GM23338 (cell line): ENCODE data around the gene KCNQ5. TPM values are rescaled to one million over a fixed set of nuclear protein-coding genes. Genes with fewer than 3 reads are reported as not detected.

Source experiments
- ATAC-seq: fragments of 200-7000 bp; cut with Tn5 transposase; 3 replicates; pipeline ENCODE4 v1.9.1; 2020
- DNase-seq: peaks from one replicate; pipeline ENCODE4 v3.0.0-alpha.2; 2015; ENCODE audit warnings: low spot score
- H2AFZ ChIP-seq: fragments of 200-600 bp; sonication (generic); 2 replicates; pipeline ENCODE4 v1.8.0; 2016; ENCODE audit warnings: antibody characterized with exemption, mild to moderate bottlenecking, moderate library complexity
- H3F3A ChIP-seq: fragments of 200-600 bp; sonication (generic); replicated peaks from 2 replicates; pipeline ENCODE4 v1.8.0; 2017; ENCODE audit warnings: antibody characterized with exemption, mixed run types, low read depth
- H3K27ac ChIP-seq: fragments of 200-600 bp; sonication (generic); 2 replicates; pipeline ENCODE4 v1.6.1; 2016; ENCODE audit warnings: low read depth
- H3K27me3 ChIP-seq: fragments of 200-600 bp; sonication (generic); 2 replicates; pipeline ENCODE4 v1.8.0; 2016; ENCODE audit warnings: mild to moderate bottlenecking, mixed run types, moderate library complexity; ENCODE audit not compliant: insufficient read depth
- H3K36me3 ChIP-seq: fragments of 200-600 bp; sonication (generic); 2 replicates; pipeline ENCODE4 v1.8.0; 2016; ENCODE audit warnings: mild to moderate bottlenecking; ENCODE audit not compliant: insufficient read depth
- H3K4me1 ChIP-seq: fragments of 200-600 bp; sonication (generic); 2 replicates; pipeline ENCODE4 v1.8.0; 2016; ENCODE audit warnings: mild to moderate bottlenecking, moderate library complexity; ENCODE audit not compliant: insufficient read depth
- H3K4me2 ChIP-seq: fragments of 200-600 bp; sonication (generic); 2 replicates; pipeline ENCODE4 v1.7.1; 2017; ENCODE audit warnings: mixed run types
- H3K4me3 ChIP-seq: fragments of 200-600 bp; sonication (generic); 2 replicates; pipeline ENCODE4 v1.6.1; 2016; ENCODE audit warnings: mixed run types
- H3K79me2 ChIP-seq: fragments of 200-600 bp; sonication (generic); replicated peaks from 2 replicates; pipeline ENCODE4 v1.8.0; 2017; ENCODE audit warnings: mild to moderate bottlenecking; ENCODE audit not compliant: insufficient read depth
- H3K9me2 ChIP-seq: fragments of 200-600 bp; sonication (generic); 2 replicates; pipeline ENCODE4 v1.8.0; 2017; ENCODE audit not compliant: insufficient read depth
- H4K20me1 ChIP-seq: fragments of 200-600 bp; sonication (generic); replicated peaks from 2 replicates; pipeline ENCODE4 v1.8.0; 2017; ENCODE audit warnings: mild to moderate bottlenecking; ENCODE audit not compliant: insufficient read depth
- H3K27ac Mint-ChIP-seq: 2 replicates; pipeline ENCODE4 v1.8.0; 2020; ENCODE audit warnings: inconsistent platforms, mild to moderate bottlenecking, moderate library complexity, mixed read lengths
- H3K27me3 Mint-ChIP-seq: 3 replicates; pipeline ENCODE4 v1.8.0; 2022; ENCODE audit warnings: low read depth, mild to moderate bottlenecking, moderate library complexity, mixed read lengths, inconsistent platforms; ENCODE audit not compliant: insufficient read depth, poor library complexity
- H3K36me3 Mint-ChIP-seq: 3 replicates; pipeline ENCODE4 v1.8.0; 2021; ENCODE audit warnings: low read depth, mild to moderate bottlenecking, inconsistent platforms, moderate library complexity, mixed read lengths
- H3K4me1 Mint-ChIP-seq: 3 replicates; pipeline ENCODE4 v1.8.0; 2020; ENCODE audit warnings: mild to moderate bottlenecking, inconsistent platforms, mixed read lengths
- H3K4me3 Mint-ChIP-seq: 3 replicates; pipeline ENCODE4 v1.8.0; 2021; ENCODE audit warnings: moderate library complexity, mild to moderate bottlenecking, inconsistent platforms, mixed read lengths
- H3K9me3 Mint-ChIP-seq: 3 replicates; pipeline ENCODE4 v1.8.0; 2020; ENCODE audit warnings: moderate library complexity, mild to moderate bottlenecking, inconsistent platforms, mixed read lengths
- CREB1 ChIP-seq: fragments of 250-450 bp; sonication (Bioruptor Pico); IDR thresholded peaks from 2 replicates; pipeline ENCODE4 v1.5.0; 2020; ENCODE audit warnings: low read depth, mild to moderate bottlenecking, moderate library complexity
- EZH2 ChIP-seq: fragments of 200-600 bp; sonication (generic); IDR thresholded peaks from one replicate; pipeline ENCODE4 v1.8.0; 2017; ENCODE audit warnings: antibody characterized with exemption, mild to moderate bottlenecking, low read depth; ENCODE audit not compliant: unreplicated experiment
- EZH2phosphoT487 ChIP-seq: fragments of 200-600 bp; sonication (generic); IDR thresholded peaks from one replicate; pipeline ENCODE4 v1.8.1; 2018; ENCODE audit warnings: antibody characterized with exemption; ENCODE audit not compliant: unreplicated experiment
- JUNB ChIP-seq: IDR thresholded peaks from one replicate; pipeline ENCODE4 v1.6.1; 2016; ENCODE audit warnings: antibody characterized with exemption; ENCODE audit not compliant: unreplicated experiment
- NANOG ChIP-seq: IDR thresholded peaks from 2 replicates; pipeline ENCODE4 v1.6.1; 2016; ENCODE audit warnings: antibody characterized with exemption, borderline replicate concordance
- POLR2AphosphoS5 ChIP-seq: IDR thresholded peaks from 2 replicates; pipeline ENCODE4 v1.6.1; 2016; ENCODE audit warnings: antibody characterized with exemption, low read depth
- STAT1 ChIP-seq: IDR thresholded peaks from one replicate; pipeline ENCODE4 v1.6.1; 2016; ENCODE audit warnings: antibody characterized with exemption; ENCODE audit not compliant: unreplicated experiment
- ZNF114 ChIP-seq: fragments of 250-450 bp; sonication (Bioruptor Pico); IDR thresholded peaks from 2 replicates; pipeline ENCODE4 v1.5.0; 2020; ENCODE audit warnings: mild to moderate bottlenecking, moderate library complexity
- ZNF331 ChIP-seq: fragments of 250-450 bp; sonication (Bioruptor Pico); IDR thresholded peaks from 2 replicates; pipeline ENCODE4 v1.5.0; 2020; ENCODE audit warnings: low read depth, mild to moderate bottlenecking, moderate library complexity
- polyA plus RNA-seq: library from polyadenylated mRNA; unstranded; fragments of >200 nt; fragmentation: Nextera tagmentation; extraction: Ambion mirVana; gene quantifications from 2 replicates; pipeline ENCODE4 v1.2.1, GENCODE V29; 2016
- total RNA-seq: library from RNA; depleted of rRNA; stranded (reverse); fragments of >200 nt; shearing (Covaris generic); gene quantifications from 2 replicates; pipeline ENCODE4 v1.2.3, GENCODE V29; 2014
- TF ChIP-seq, protein P1 (sequence below): fragments of 250-450 bp; sonication (Bioruptor Pico); IDR thresholded peaks from 2 replicates; pipeline ENCODE4 v1.5.0; 2020; ENCODE audit warnings: mild to moderate bottlenecking, moderate library complexity
- TF ChIP-seq, protein P2 (sequence below): IDR thresholded peaks from one replicate; pipeline ENCODE4 v1.6.1; 2018; ENCODE audit warnings: antibody characterized with exemption; ENCODE audit not compliant: unreplicated experiment
- TF ChIP-seq, protein P3 (sequence below): IDR thresholded peaks from 2 replicates; pipeline ENCODE4 v1.6.1; 2016; ENCODE audit warnings: antibody characterized with exemption
- TF ChIP-seq, protein P4 (sequence below), 2 experiments: fragments of 200-600 bp in 1 of 2; sonication (generic) in 1 of 2; conservative IDR thresholded peaks; 2 replicates each; pipeline versions ENCODE4 v1.5.1 to v1.6.1; 2016 to 2017; ENCODE audit warnings: antibody characterized with exemption in 2 of 2, low read depth in 2 of 2, mild to moderate bottlenecking in 2 of 2, moderate library complexity in 1 of 2

The KCNQ5 gene
- total and polyA plus RNA-seq, 2 experiments from 2014 or later, result 0.68 to 0.87 TPM

DNA sequence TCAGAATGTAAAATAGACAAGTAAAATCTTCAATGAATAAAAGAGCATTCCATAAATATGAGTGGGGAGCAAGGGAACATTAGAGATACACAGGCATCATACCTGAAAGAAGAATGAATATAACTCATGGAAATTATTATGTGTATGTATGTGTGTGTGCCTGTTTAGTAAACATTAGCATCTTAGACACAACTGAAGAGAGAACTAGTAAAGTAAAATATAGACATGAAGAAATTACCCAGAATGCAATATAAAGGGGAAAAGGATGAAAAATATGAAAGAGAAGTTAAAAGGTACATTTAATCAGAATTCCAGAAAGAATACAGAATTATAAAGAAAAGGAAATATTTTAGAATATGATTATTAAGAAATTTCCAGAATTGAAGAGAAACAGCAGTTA, 264.3 kb downstream of the KCNQ5 start:
- no peaks in the 10 kb centered on the region for H3K4me1 Mint-ChIP-seq
- H3K4me2 ChIP-seq, result no peak overlapping the region
- ATAC-seq, result no peak
- H3K36me3 Mint-ChIP-seq, result no peaks in the 10 kb centered on the region
- H3K27ac ChIP-seq, result no peak overlapping the region
- H3K4me3 Mint-ChIP-seq, result no peak overlapping the region
- H4K20me1 ChIP-seq, result no peaks in the 10 kb centered on the region
- DNase-seq, result no peak
- no peaks in the 10 kb centered on the region for H3K36me3 ChIP-seq
- H3K4me3 ChIP-seq, result no peak overlapping the region
- TF ChIP-seq, protein P1, sequence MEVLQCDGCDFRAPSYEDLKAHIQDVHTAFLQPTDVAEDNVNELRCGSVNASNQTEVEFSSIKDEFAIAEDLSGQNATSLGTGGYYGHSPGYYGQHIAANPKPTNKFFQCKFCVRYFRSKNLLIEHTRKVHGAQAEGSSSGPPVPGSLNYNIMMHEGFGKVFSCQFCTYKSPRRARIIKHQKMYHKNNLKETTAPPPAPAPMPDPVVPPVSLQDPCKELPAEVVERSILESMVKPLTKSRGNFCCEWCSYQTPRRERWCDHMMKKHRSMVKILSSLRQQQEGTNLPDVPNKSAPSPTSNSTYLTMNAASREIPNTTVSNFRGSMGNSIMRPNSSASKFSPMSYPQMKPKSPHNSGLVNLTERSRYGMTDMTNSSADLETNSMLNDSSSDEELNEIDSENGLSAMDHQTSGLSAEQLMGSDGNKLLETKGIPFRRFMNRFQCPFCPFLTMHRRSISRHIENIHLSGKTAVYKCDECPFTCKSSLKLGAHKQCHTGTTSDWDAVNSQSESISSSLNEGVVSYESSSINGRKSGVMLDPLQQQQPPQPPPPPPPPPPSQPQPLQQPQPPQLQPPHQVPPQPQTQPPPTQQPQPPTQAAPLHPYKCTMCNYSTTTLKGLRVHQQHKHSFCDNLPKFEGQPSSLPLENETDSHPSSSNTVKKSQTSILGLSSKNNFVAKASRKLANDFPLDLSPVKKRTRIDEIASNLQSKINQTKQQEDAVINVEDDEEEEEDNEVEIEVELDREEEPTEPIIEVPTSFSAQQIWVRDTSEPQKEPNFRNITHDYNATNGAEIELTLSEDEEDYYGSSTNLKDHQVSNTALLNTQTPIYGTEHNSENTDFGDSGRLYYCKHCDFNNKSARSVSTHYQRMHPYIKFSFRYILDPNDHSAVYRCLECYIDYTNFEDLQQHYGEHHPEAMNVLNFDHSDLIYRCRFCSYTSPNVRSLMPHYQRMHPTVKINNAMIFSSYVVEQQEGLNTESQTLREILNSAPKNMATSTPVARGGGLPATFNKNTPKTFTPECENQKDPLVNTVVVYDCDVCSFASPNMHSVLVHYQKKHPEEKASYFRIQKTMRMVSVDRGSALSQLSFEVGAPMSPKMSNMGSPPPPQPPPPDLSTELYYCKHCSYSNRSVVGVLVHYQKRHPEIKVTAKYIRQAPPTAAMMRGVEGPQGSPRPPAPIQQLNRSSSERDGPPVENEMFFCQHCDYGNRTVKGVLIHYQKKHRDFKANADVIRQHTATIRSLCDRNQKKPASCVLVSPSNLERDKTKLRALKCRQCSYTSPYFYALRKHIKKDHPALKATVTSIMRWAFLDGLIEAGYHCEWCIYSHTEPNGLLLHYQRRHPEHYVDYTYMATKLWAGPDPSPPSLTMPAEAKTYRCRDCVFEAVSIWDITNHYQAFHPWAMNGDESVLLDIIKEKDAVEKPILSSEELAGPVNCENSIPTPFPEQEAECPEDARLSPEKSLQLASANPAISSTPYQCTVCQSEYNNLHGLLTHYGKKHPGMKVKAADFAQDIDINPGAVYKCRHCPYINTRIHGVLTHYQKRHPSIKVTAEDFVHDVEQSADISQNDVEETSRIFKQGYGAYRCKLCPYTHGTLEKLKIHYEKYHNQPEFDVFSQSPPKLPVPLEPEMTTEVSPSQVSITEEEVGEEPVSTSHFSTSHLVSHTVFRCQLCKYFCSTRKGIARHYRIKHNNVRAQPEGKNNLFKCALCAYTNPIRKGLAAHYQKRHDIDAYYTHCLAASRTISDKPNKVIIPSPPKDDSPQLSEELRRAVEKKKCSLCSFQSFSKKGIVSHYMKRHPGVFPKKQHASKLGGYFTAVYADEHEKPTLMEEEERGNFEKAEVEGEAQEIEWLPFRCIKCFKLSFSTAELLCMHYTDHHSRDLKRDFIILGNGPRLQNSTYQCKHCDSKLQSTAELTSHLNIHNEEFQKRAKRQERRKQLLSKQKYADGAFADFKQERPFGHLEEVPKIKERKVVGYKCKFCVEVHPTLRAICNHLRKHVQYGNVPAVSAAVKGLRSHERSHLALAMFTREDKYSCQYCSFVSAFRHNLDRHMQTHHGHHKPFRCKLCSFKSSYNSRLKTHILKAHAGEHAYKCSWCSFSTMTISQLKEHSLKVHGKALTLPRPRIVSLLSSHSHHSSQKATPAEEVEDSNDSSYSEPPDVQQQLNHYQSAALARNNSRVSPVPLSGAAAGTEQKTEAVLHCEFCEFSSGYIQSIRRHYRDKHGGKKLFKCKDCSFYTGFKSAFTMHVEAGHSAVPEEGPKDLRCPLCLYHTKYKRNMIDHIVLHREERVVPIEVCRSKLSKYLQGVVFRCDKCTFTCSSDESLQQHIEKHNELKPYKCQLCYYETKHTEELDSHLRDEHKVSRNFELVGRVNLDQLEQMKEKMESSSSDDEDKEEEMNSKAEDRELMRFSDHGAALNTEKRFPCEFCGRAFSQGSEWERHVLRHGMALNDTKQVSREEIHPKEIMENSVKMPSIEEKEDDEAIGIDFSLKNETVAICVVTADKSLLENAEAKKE (CRISPR knock-in tag), result no peak
- TF ChIP-seq, protein P2, sequence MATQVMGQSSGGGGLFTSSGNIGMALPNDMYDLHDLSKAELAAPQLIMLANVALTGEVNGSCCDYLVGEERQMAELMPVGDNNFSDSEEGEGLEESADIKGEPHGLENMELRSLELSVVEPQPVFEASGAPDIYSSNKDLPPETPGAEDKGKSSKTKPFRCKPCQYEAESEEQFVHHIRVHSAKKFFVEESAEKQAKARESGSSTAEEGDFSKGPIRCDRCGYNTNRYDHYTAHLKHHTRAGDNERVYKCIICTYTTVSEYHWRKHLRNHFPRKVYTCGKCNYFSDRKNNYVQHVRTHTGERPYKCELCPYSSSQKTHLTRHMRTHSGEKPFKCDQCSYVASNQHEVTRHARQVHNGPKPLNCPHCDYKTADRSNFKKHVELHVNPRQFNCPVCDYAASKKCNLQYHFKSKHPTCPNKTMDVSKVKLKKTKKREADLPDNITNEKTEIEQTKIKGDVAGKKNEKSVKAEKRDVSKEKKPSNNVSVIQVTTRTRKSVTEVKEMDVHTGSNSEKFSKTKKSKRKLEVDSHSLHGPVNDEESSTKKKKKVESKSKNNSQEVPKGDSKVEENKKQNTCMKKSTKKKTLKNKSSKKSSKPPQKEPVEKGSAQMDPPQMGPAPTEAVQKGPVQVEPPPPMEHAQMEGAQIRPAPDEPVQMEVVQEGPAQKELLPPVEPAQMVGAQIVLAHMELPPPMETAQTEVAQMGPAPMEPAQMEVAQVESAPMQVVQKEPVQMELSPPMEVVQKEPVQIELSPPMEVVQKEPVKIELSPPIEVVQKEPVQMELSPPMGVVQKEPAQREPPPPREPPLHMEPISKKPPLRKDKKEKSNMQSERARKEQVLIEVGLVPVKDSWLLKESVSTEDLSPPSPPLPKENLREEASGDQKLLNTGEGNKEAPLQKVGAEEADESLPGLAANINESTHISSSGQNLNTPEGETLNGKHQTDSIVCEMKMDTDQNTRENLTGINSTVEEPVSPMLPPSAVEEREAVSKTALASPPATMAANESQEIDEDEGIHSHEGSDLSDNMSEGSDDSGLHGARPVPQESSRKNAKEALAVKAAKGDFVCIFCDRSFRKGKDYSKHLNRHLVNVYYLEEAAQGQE, result no peak
- TF ChIP-seq EZH2, result no peak
- TF ChIP-seq ZNF114, result no peak
- no peak for TF ChIP-seq POLR2AphosphoS5
- no peak for TF ChIP-seq NANOG
- TF ChIP-seq, protein P3, sequence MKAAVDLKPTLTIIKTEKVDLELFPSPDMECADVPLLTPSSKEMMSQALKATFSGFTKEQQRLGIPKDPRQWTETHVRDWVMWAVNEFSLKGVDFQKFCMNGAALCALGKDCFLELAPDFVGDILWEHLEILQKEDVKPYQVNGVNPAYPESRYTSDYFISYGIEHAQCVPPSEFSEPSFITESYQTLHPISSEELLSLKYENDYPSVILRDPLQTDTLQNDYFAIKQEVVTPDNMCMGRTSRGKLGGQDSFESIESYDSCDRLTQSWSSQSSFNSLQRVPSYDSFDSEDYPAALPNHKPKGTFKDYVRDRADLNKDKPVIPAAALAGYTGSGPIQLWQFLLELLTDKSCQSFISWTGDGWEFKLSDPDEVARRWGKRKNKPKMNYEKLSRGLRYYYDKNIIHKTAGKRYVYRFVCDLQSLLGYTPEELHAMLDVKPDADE, result no peak
- TF ChIP-seq CREB1 (CRISPR knock-in tag), result no peak
- no peak for TF ChIP-seq STAT1
- no peak for TF ChIP-seq JUNB
- no peak for TF ChIP-seq ZNF331
- TF ChIP-seq, protein P4, sequence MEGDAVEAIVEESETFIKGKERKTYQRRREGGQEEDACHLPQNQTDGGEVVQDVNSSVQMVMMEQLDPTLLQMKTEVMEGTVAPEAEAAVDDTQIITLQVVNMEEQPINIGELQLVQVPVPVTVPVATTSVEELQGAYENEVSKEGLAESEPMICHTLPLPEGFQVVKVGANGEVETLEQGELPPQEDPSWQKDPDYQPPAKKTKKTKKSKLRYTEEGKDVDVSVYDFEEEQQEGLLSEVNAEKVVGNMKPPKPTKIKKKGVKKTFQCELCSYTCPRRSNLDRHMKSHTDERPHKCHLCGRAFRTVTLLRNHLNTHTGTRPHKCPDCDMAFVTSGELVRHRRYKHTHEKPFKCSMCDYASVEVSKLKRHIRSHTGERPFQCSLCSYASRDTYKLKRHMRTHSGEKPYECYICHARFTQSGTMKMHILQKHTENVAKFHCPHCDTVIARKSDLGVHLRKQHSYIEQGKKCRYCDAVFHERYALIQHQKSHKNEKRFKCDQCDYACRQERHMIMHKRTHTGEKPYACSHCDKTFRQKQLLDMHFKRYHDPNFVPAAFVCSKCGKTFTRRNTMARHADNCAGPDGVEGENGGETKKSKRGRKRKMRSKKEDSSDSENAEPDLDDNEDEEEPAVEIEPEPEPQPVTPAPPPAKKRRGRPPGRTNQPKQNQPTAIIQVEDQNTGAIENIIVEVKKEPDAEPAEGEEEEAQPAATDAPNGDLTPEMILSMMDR (conservative IDR thresholded peaks at IDR 0.05; ENCODE audit: low read depth in 2 of 2), result no peak
- no peak for TF ChIP-seq EZH2phosphoT487
- H3K9me3 Mint-ChIP-seq, result peaks cover 7% of the 10 kb centered on the region; the same call in 2 of the 3 replicates
- no peak overlapping the region for H3K27ac Mint-ChIP-seq
- H3K9me2 ChIP-seq, result no peaks in the 10 kb centered on the region
- H3K27me3 Mint-ChIP-seq, result no peaks in the 10 kb centered on the region
- H2AFZ ChIP-seq, result no peak overlapping the region
- no peaks in the 10 kb centered on the region for H3F3A ChIP-seq
- no peaks in the 10 kb centered on the region for H3K27me3 ChIP-seq
- H3K79me2 ChIP-seq, result no peaks in the 10 kb centered on the region
- no peaks in the 10 kb centered on the region for H3K4me1 ChIP-seq
